Panc1 (cell line): ENCODE results near the gene CDK14. TPM values are rescaled to one million over a fixed set of nuclear protein-coding genes. Genes with fewer than 3 reads are reported as not detected.

ENCODE experiments used
- ATAC-seq: fragments of 200-7000 bp; cut with Tn5 transposase; 2 replicates; pipeline ENCODE4 v1.9.1; 2020; ENCODE audit warnings: mild to moderate bottlenecking, moderate library complexity
- BruUV-seq: library from RNA; stranded (reverse); fragments of 400-500 nt; replicated peaks from 2 replicates; lab custom pipeline; 2021; lab: Mats Ljungman, UMichigan
- CTCF ChIA-PET: fragments of 300-600 bp; sonication (Branson Sonifier 250); formaldehyde crosslinking; loops from one replicate; lab custom pipeline; 2022; ENCODE audit warnings: antibody characterized with exemption; lab: Charles Lee
- POLR2A ChIA-PET: fragments of 300-600 bp; sonication (Branson Sonifier 250); formaldehyde crosslinking; loops from one replicate; lab custom pipeline; 2022; ENCODE audit warnings: antibody characterized with exemption; lab: Charles Lee
- DNase-seq: peaks from one replicate; pipeline ENCODE4 v3.0.0-alpha.2; 2010; ENCODE audit warnings: low read depth, low spot score
- H3K27ac ChIP-seq: 2 replicates; pipeline ENCODE4 v1.5.1; 2011; ENCODE audit warnings: mild to moderate bottlenecking, low read length, inconsistent platforms
- H3K27me3 ChIP-seq: fragments of 200-500 bp; sonication (Bioruptor generic); 2 replicates; pipeline ENCODE4 v1.6.0; 2014; ENCODE audit warnings: low read length, inconsistent platforms; ENCODE audit not compliant: control insufficient read depth, insufficient read depth
- H3K36me3 ChIP-seq: fragments of 200-500 bp; sonication (Bioruptor generic); 2 replicates; pipeline ENCODE4 v1.5.1; 2014; ENCODE audit warnings: inconsistent platforms, mild to moderate bottlenecking, low read length, moderate library complexity; ENCODE audit not compliant: control insufficient read depth, insufficient read depth
- H3K4me1 ChIP-seq: 2 replicates; pipeline ENCODE4 v1.5.1; 2011; ENCODE audit warnings: inconsistent platforms, mild to moderate bottlenecking, low read length, moderate library complexity; ENCODE audit not compliant: control insufficient read depth, insufficient read depth
- H3K4me3 ChIP-seq, 2 experiments: 2 replicates each; pipeline ENCODE4 v1.5.1; 2011 to 2012; ENCODE audit warnings: low read depth in 2 of 2, low read length in 2 of 2, mild to moderate bottlenecking in 2 of 2, inconsistent platforms in 1 of 2, moderate library complexity in 1 of 2
- H3K9me3 ChIP-seq: fragments of 200-500 bp; sonication (Bioruptor generic); 2 replicates; pipeline ENCODE4 v1.5.1; 2014; ENCODE audit warnings: low read depth, mild to moderate bottlenecking, inconsistent platforms, low read length, moderate library complexity; ENCODE audit not compliant: control insufficient read depth, insufficient read depth
- POLR2AphosphoS5 ChIP-seq: IDR thresholded peaks from 2 replicates; pipeline ENCODE4 v1.6.1; 2012; ENCODE audit warnings: mild to moderate bottlenecking, low read depth, low read length, moderate library complexity
- SIN3A ChIP-seq: IDR thresholded peaks from 2 replicates; pipeline ENCODE4 v1.6.1; 2012; ENCODE audit warnings: low read depth, mild to moderate bottlenecking, low read length, moderate library complexity, borderline replicate concordance; ENCODE audit not compliant: insufficient read depth
- TCF7L2 ChIP-seq: IDR thresholded peaks from 2 replicates; pipeline ENCODE4 v1.6.1; 2011; ENCODE audit warnings: mild to moderate bottlenecking, low read depth, low read length, inconsistent platforms
- in situ Hi-C: cut with HindIII; loops from 2 replicates; pipeline ENCODE4 v1.10.0; 2016; ENCODE audit warnings: low sequenced_read_pairs, low pct_unique_long_range_greater_than_20kb
- intact Hi-C: fragments of 100-400 bp; cut with micrococcal nuclease; formaldehyde crosslinking; loops from one replicate; pipeline ENCODE4 v1.10.0; 2022; ENCODE audit not compliant: unreplicated experiment
- total RNA-seq: library from RNA; stranded (reverse); gene quantifications from one replicate; pipeline ENCODE4 v1.2.1, GENCODE V29; 2021; ENCODE audit not compliant: unreplicated experiment
- TF ChIP-seq, protein P1 (sequence below), 2 experiments: IDR thresholded peaks; 2 replicates each; pipeline ENCODE4 v1.6.1; 2011 to 2012; ENCODE audit warnings: low read depth in 2 of 2, control low read depth in 1 of 2, low read length in 1 of 2, mild to moderate bottlenecking in 1 of 2, moderate library complexity in 1 of 2; ENCODE audit not compliant: insufficient read depth in 1 of 2
- TF ChIP-seq, protein P2 (sequence below): fragments of 450-650 bp; IDR thresholded peaks from 2 replicates; pipeline ENCODE4 v1.5.1; 2017; ENCODE audit warnings: mild to moderate bottlenecking

The CDK14 gene
- total RNA-seq, 1 experiment from 2014 or later, result 3.0 TPM

GRCh38 chr7:90752051-90752450, 155.9 kb downstream of the CDK14 start:
- no peak for ATAC-seq
- Histone ChIP-seq H3K36me3 (no peaks in the 10 kb centered on the region), H3K4me1 (no peaks in the 10 kb centered on the region), H3K9me3 (no peaks in the 10 kb centered on the region), H3K27ac (no peak overlapping the region), H3K4me3 (no peak overlapping the region), H3K27me3 (no peaks in the 10 kb centered on the region)
- no TSS peak for BruUV-seq
- CTCF ChIA-PET, result no interaction called here
- POLR2A ChIA-PET, result no interaction called here
- intact Hi-C loops (no loop called here), in situ Hi-C loops (no loop called here)
- no peak for DNase-seq
- TF ChIP-seq, protein P1, sequence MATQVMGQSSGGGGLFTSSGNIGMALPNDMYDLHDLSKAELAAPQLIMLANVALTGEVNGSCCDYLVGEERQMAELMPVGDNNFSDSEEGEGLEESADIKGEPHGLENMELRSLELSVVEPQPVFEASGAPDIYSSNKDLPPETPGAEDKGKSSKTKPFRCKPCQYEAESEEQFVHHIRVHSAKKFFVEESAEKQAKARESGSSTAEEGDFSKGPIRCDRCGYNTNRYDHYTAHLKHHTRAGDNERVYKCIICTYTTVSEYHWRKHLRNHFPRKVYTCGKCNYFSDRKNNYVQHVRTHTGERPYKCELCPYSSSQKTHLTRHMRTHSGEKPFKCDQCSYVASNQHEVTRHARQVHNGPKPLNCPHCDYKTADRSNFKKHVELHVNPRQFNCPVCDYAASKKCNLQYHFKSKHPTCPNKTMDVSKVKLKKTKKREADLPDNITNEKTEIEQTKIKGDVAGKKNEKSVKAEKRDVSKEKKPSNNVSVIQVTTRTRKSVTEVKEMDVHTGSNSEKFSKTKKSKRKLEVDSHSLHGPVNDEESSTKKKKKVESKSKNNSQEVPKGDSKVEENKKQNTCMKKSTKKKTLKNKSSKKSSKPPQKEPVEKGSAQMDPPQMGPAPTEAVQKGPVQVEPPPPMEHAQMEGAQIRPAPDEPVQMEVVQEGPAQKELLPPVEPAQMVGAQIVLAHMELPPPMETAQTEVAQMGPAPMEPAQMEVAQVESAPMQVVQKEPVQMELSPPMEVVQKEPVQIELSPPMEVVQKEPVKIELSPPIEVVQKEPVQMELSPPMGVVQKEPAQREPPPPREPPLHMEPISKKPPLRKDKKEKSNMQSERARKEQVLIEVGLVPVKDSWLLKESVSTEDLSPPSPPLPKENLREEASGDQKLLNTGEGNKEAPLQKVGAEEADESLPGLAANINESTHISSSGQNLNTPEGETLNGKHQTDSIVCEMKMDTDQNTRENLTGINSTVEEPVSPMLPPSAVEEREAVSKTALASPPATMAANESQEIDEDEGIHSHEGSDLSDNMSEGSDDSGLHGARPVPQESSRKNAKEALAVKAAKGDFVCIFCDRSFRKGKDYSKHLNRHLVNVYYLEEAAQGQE (IDR thresholded peaks at IDR 0.05; ENCODE audit: insufficient read depth in 1 of 2, low read depth in 2 of 2, low read length in 1 of 2), result no peak
- TF ChIP-seq TCF7L2, result no peak
- no peak for TF ChIP-seq SIN3A
- no peak for TF ChIP-seq POLR2AphosphoS5
- TF ChIP-seq, protein P2, sequence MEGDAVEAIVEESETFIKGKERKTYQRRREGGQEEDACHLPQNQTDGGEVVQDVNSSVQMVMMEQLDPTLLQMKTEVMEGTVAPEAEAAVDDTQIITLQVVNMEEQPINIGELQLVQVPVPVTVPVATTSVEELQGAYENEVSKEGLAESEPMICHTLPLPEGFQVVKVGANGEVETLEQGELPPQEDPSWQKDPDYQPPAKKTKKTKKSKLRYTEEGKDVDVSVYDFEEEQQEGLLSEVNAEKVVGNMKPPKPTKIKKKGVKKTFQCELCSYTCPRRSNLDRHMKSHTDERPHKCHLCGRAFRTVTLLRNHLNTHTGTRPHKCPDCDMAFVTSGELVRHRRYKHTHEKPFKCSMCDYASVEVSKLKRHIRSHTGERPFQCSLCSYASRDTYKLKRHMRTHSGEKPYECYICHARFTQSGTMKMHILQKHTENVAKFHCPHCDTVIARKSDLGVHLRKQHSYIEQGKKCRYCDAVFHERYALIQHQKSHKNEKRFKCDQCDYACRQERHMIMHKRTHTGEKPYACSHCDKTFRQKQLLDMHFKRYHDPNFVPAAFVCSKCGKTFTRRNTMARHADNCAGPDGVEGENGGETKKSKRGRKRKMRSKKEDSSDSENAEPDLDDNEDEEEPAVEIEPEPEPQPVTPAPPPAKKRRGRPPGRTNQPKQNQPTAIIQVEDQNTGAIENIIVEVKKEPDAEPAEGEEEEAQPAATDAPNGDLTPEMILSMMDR, result no peak

DNA sequence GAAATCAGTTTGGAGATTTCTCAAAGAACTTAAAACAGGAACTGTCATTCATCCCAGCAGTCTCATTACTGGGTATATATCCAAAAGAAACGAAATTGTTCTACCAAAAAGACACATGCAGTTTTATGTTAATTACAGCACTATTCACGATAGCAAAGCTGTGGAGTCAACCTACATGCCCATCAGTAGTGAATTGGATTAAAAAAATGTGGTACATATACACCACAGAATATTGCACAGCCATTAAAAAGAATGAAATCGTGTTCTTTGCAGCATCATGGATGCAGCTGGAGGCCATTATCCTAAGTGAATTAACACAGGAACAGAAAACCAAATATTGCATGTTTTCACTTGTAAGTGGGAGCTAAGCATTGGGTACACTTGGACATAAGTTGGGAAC, 158.9 kb downstream of the CDK14 start:
- POLR2A ChIA-PET, result no interaction called here
- in situ Hi-C loops, result no loop called here

More for the DNA sequence above, 158.9 kb downstream of the CDK14 start:
- no TSS peak for BruUV-seq
- TF ChIP-seq, protein P1 (IDR thresholded peaks at IDR 0.05; ENCODE audit: insufficient read depth in 1 of 2, low read depth in 2 of 2, low read length in 1 of 2), result no peak
- no peak for TF ChIP-seq POLR2AphosphoS5
- TF ChIP-seq SIN3A, result no peak
- TF ChIP-seq, protein P2, result no peak
- no peak for TF ChIP-seq TCF7L2
- H3K9me3 ChIP-seq, result no peaks in the 10 kb centered on the region
- CTCF ChIA-PET, result no interaction called here
- DNase-seq (no peak), ATAC-seq (no peak)
- H3K4me1 ChIP-seq, result no peaks in the 10 kb centered on the region
- H3K4me3 ChIP-seq, result no peak overlapping the region
- intact Hi-C loops, result no loop called here
- no peaks in the 10 kb centered on the region for H3K36me3 ChIP-seq
- H3K27me3 ChIP-seq, result no peaks in the 10 kb centered on the region
- H3K27ac ChIP-seq, result no peak overlapping the region
